ENCODE measurements around the gene ARFGAP2.

ARFGAP2 gene

DNA sequence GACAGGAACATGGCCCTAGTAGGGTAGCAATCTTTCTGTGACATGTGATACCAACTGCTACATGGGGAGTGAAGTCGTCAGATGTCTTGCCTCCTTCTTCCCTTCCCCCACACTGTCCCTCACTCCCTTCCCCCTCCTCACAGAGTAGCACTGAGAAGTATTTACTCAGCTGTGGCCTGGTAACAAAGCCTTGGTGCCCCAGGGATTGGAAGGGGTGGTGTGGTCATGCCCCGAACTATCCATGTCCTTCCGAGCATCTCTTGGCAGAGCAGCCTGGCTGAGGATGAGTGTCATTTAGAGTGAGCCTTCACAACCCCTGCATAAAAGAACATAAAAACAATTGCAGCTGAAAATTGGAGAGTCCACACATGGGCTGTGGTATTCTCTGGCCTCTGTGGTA, 46.1 kb downstream of the ARFGAP2 start:
- H3K4me3 ChIP-seq (ENCODE audit: low read depth, low read length), result no peak overlapping the region
- H3K36me3 ChIP-seq (ENCODE audit: control insufficient read depth in 2 of 2, insufficient read depth in 1 of 2, low read length in 2 of 2), result no peaks in the 10 kb centered on the region
- ChIA-PET CTCF (interaction anchor here (0.6 to 5.0 kb wide), 4 partner anchors 11 to 442 kb away, joined by 3 to 22 read pairs (median 4); no protein-coding TSS in a partner anchor), POLR2A (no interaction called here)
- TF ChIP-seq ZNF670 (tag by site-specific recombination; IDR thresholded peaks at IDR 0.05; ENCODE audit: low read depth) (no peak), WT1 (tag by site-specific recombination; IDR thresholded peaks at IDR 0.05) (peak; percentile 24; the same call in 1 of the 2 replicates), ZNF211 (tag by site-specific recombination; IDR thresholded peaks at IDR 0.05; ENCODE audit: low read depth) (no peak), ZNF433 (tag by site-specific recombination; IDR thresholded peaks at IDR 0.05; ENCODE audit: low read depth) (no peak), ZNF76 (tag by site-specific recombination; IDR thresholded peaks at IDR 0.05; ENCODE audit: borderline replicate concordance, low read depth) (no peak), ZNF311 (tag by site-specific recombination; IDR thresholded peaks at IDR 0.05; ENCODE audit: borderline replicate concordance) (no peak), ZNF600 (tag by site-specific recombination; IDR thresholded peaks at IDR 0.05) (no peak)
- TF ChIP-seq, protein P1, sequence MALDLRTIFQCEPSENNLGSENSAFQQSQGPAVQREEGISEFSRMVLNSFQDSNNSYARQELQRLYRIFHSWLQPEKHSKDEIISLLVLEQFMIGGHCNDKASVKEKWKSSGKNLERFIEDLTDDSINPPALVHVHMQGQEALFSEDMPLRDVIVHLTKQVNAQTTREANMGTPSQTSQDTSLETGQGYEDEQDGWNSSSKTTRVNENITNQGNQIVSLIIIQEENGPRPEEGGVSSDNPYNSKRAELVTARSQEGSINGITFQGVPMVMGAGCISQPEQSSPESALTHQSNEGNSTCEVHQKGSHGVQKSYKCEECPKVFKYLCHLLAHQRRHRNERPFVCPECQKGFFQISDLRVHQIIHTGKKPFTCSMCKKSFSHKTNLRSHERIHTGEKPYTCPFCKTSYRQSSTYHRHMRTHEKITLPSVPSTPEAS (tag by site-specific recombination; IDR thresholded peaks at IDR 0.05), result no peak
- TF ChIP-seq, protein P2, sequence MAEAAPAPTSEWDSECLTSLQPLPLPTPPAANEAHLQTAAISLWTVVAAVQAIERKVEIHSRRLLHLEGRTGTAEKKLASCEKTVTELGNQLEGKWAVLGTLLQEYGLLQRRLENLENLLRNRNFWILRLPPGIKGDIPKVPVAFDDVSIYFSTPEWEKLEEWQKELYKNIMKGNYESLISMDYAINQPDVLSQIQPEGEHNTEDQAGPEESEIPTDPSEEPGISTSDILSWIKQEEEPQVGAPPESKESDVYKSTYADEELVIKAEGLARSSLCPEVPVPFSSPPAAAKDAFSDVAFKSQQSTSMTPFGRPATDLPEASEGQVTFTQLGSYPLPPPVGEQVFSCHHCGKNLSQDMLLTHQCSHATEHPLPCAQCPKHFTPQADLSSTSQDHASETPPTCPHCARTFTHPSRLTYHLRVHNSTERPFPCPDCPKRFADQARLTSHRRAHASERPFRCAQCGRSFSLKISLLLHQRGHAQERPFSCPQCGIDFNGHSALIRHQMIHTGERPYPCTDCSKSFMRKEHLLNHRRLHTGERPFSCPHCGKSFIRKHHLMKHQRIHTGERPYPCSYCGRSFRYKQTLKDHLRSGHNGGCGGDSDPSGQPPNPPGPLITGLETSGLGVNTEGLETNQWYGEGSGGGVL (tag by site-specific recombination; IDR thresholded peaks at IDR 0.05), result peak; percentile 55
- H3K4me1 ChIP-seq (ENCODE audit: control insufficient read depth, insufficient read depth, low read length), result no peaks in the 10 kb centered on the region
- H3K27ac ChIP-seq (ENCODE audit: extremely low read depth, low read depth, low read length), result no peak overlapping the region
- no peaks in the 10 kb centered on the region for H3K9me3 ChIP-seq (ENCODE audit: control insufficient read depth, insufficient read depth, low read depth, low read length)

DNA sequence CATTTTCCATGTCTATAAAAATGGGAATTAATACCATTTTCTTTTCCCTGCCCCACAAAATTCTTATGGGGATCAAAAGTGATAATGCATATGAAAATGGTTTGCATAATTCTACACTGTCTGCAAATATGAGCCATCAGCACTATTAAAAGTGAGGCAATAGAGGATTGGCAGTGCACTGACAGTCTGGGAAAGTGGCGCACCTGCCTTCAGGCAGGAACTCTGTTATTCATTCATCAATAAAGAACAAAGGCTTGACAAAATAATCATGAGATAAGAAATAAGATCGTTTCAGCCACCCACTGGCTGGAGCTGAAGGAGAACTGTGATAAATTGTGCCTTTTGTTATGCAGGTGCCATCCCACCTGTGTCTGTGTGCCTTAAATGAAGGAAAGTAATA, 49.5 kb downstream of the ARFGAP2 start:
- TF ChIP-seq ZNF146 (tag by site-specific recombination; IDR thresholded peaks at IDR 0.05), result no peak
- no peak for TF ChIP-seq ZNF48 (tag by site-specific recombination; IDR thresholded peaks at IDR 0.05)
- TF ChIP-seq ZBTB21 (tag by site-specific recombination; IDR thresholded peaks at IDR 0.05), result no peak
- TF ChIP-seq ZNF707 (tag by site-specific recombination; IDR thresholded peaks at IDR 0.05), result no peak
- TF ChIP-seq ZNF184 (tag by site-specific recombination; IDR thresholded peaks at IDR 0.05), result no peak
- TF ChIP-seq OSR2 (tag by site-specific recombination; IDR thresholded peaks at IDR 0.05), result no peak
- no peak for TF ChIP-seq KLF10 (tag by site-specific recombination; IDR thresholded peaks at IDR 0.05)
- TF ChIP-seq, protein P3, sequence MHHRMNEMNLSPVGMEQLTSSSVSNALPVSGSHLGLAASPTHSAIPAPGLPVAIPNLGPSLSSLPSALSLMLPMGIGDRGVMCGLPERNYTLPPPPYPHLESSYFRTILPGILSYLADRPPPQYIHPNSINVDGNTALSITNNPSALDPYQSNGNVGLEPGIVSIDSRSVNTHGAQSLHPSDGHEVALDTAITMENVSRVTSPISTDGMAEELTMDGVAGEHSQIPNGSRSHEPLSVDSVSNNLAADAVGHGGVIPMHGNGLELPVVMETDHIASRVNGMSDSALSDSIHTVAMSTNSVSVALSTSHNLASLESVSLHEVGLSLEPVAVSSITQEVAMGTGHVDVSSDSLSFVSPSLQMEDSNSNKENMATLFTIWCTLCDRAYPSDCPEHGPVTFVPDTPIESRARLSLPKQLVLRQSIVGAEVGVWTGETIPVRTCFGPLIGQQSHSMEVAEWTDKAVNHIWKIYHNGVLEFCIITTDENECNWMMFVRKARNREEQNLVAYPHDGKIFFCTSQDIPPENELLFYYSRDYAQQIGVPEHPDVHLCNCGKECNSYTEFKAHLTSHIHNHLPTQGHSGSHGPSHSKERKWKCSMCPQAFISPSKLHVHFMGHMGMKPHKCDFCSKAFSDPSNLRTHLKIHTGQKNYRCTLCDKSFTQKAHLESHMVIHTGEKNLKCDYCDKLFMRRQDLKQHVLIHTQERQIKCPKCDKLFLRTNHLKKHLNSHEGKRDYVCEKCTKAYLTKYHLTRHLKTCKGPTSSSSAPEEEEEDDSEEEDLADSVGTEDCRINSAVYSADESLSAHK (tag by site-specific recombination; IDR thresholded peaks at IDR 0.05), result no peak
- TF ChIP-seq, protein P4, sequence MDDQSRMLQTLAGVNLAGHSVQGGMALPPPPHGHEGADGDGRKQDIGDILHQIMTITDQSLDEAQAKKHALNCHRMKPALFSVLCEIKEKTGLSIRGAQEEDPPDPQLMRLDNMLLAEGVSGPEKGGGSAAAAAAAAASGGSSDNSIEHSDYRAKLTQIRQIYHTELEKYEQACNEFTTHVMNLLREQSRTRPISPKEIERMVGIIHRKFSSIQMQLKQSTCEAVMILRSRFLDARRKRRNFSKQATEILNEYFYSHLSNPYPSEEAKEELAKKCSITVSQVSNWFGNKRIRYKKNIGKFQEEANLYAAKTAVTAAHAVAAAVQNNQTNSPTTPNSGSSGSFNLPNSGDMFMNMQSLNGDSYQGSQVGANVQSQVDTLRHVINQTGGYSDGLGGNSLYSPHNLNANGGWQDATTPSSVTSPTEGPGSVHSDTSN (CRISPR knock-in tag; IDR thresholded peaks at IDR 0.05), result no peak
- TF ChIP-seq ZSCAN16 (tag by site-specific recombination; IDR thresholded peaks at IDR 0.05), result no peak
- TF ChIP-seq, protein P5, sequence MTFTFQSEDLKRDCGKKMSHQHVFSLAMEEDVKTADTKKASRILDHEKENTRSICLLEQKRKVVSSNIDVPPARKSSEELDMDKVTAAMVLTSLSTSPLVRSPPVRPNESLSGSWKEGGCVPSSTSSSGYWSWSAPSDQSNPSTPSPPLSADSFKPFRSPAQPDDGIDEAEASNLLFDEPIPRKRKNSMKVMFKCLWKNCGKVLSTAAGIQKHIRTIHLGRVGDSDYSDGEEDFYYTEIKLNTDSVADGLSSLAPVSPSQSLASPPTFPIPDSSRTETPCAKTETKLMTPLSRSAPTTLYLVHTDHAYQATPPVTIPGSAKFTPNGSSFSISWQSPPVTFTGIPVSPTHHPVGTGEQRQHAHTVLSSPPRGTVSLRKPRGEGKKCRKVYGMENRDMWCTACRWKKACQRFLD (tag by site-specific recombination; IDR thresholded peaks at IDR 0.05), result no peak
- TF ChIP-seq ZNF175 (tag by site-specific recombination; IDR thresholded peaks at IDR 0.05), result no peak
- no peak for TF ChIP-seq ZNF112 (tag by site-specific recombination; IDR thresholded peaks at IDR 0.05)
- H3K27ac ChIP-seq (ENCODE audit: extremely low read depth, low read depth, low read length), result no peak overlapping the region
- no peaks in the 10 kb centered on the region for H3K4me1 ChIP-seq (ENCODE audit: control insufficient read depth, insufficient read depth, low read length)
- CTCF ChIA-PET, result no interaction called here
- H3K9me3 ChIP-seq (ENCODE audit: control insufficient read depth, insufficient read depth, low read depth, low read length), result no peaks in the 10 kb centered on the region
- H3K4me3 ChIP-seq (ENCODE audit: low read depth, low read length), result no peak overlapping the region
- POLR2A ChIA-PET, result no interaction called here
- H3K36me3 ChIP-seq (ENCODE audit: control insufficient read depth in 2 of 2, insufficient read depth in 1 of 2, low read length in 2 of 2), result no peaks in the 10 kb centered on the region

Data from HEK293 (cell line).